ENCODE measurements around the gene TOB1. TPM values are rescaled to one million over a fixed set of nuclear protein-coding genes. Genes with fewer than 3 reads are reported as not detected.
A peak's percentile ranks its signal among the peaks of the same experiment; 100 is the strongest.

Gene TOB1
- total RNA-seq, 1 donor from 2014 or later: 41.7 TPM

GRCh38 chr17:50909765-50910605 is 43.8 kb upstream of the TOB1 start:
- Histone ChIP-seq H3K27me3 (no peaks in the 10 kb centered on the region), H3K4me3 (no peak overlapping the region), H3K9me3 (no peaks in the 10 kb centered on the region), H3K36me3 (no peaks in the 10 kb centered on the region), H3K27ac (no peak overlapping the region), H3K4me1 (peaks cover 4 to 7% of the 10 kb centered on the region in 2 donors)
- TF ChIP-seq CTCF (IDR thresholded peaks at IDR 0.05): no peak
- intact Hi-C loops (cut with DNase I): no loop called here
- no peak for DNase-seq (ENCODE audit: low spot score in 2 of 2)

- TF ChIP-seq CTCF (IDR thresholded peaks at IDR 0.05): no peak
- Histone ChIP-seq H3K36me3 (no peaks in the 10 kb centered on the region), H3K4me1 (peaks cover 11 to 16% of the 10 kb centered on the region in 2 donors), H3K4me3 (no peak overlapping the region), H3K27me3 (no peaks in the 10 kb centered on the region), H3K9me3 (no peaks in the 10 kb centered on the region), H3K27ac (no peak overlapping the region)
- intact Hi-C loops (cut with DNase I): no loop called here
- no peak for DNase-seq (ENCODE audit: low spot score in 2 of 2)
Measured at GRCh38 chr17:50908860-50909764, 43.0 kb upstream of the TOB1 start.

GRCh38 chr17:50908140-50908859 is 42.1 kb upstream of the TOB1 start:
- Histone ChIP-seq H3K4me3 (no peak overlapping the region), H3K27ac (no peak overlapping the region), H3K36me3 (no peaks in the 10 kb centered on the region), H3K9me3 (no peaks in the 10 kb centered on the region), H3K4me1 (peaks cover 13 to 23% of the 10 kb centered on the region in 2 donors), H3K27me3 (no peaks in the 10 kb centered on the region)
- no peak for TF ChIP-seq CTCF (IDR thresholded peaks at IDR 0.05)
- DNase-seq (ENCODE audit: low spot score in 2 of 2): no peak
- intact Hi-C loops (cut with DNase I): no loop called here

- DNase-seq (ENCODE audit: low spot score in 2 of 2): no peak
- H3K4me1 ChIP-seq: peaks cover 13 to 26% of the 10 kb centered on the region in 2 donors
- no peaks in the 10 kb centered on the region for H3K9me3 ChIP-seq
- H3K4me3 ChIP-seq: no peak overlapping the region
- H3K36me3 ChIP-seq: no peaks in the 10 kb centered on the region
- H3K27me3 ChIP-seq: no peaks in the 10 kb centered on the region
- no peak for TF ChIP-seq CTCF (IDR thresholded peaks at IDR 0.05)
- peak overlapping the region in 1 of 2 donors; percentile 99 for H3K27ac ChIP-seq
- intact Hi-C loops (cut with DNase I): no loop called here
Measured at GRCh38 chr17:50906443-50906842, 40.3 kb upstream of the TOB1 start.

- Histone ChIP-seq H3K4me3 (no peak overlapping the region), H3K36me3 (no peaks in the 10 kb centered on the region), H3K27me3 (no peaks in the 10 kb centered on the region), H3K9me3 (no peaks in the 10 kb centered on the region), H3K27ac (peak overlapping the region; percentile 95 to 99), H3K4me1 (peaks cover 13 to 26% of the 10 kb centered on the region in 2 donors)
- DNase-seq (ENCODE audit: low spot score in 2 of 2): no peak
- no peak for TF ChIP-seq CTCF (IDR thresholded peaks at IDR 0.05)
- intact Hi-C loops (cut with DNase I): loop anchor here (2.0 kb wide), 1 partner anchor 45 kb away; no protein-coding TSS in a partner anchor
Measured at GRCh38 chr17:50905460-50905803, 39.3 kb upstream of the TOB1 start.
